ENCODE data around the gene ICAM3.

Gene ICAM3

GRCh38 chr19:10290357-10290875 lies 49.0 kb downstream of the ICAM3 start:
- no peak for DNase-seq

GRCh38 chr19:10289836-10290356 lies 49.5 kb downstream of the ICAM3 start, which contains the start of gene ICAM5:
Gene ICAM5 (plus strand): TSS chr19:10289952. CDS start chr19:10290044, 92 bp downstream.
- DNase-seq, result no peak

- DNase-seq, result peak; percentile 25
These were observed 50.1 kb downstream of the ICAM3 start for GRCh38 chr19:10289167-10289835.

GRCh38 chr19:10288662-10289166 lies 50.7 kb downstream of the ICAM3 start:
- DNase-seq, result no peak

GRCh38 chr19:10286803-10287737 lies 52.4 kb downstream of the ICAM3 start, which contains the start of gene ICAM4:
Gene ICAM4 (plus strand): TSS chr19:10286955. CDS start chr19:10287013, 58 bp downstream.
- no peak for DNase-seq

- no peak for DNase-seq
These were observed 54.0 kb downstream of the ICAM3 start for GRCh38 chr19:10285393-10285792.

GRCh38 chr19:10284960-10285278 lies 54.5 kb downstream of the ICAM3 start:
- DNase-seq, result no peak

- DNase-seq, result no peak
These were observed 55.1 kb downstream of the ICAM3 start for GRCh38 chr19:10284065-10284959.
